CD4-positive, alpha-beta T cell treated with Interleukin-17A for 1 hour (primary cell): Measurements from ENCODE around the gene AFF2.

ENCODE experiments used
- DNase-seq: peaks from one replicate; pipeline ENCODE4 v3.0.0-alpha.2; 2020

The AFF2 gene

DNA sequence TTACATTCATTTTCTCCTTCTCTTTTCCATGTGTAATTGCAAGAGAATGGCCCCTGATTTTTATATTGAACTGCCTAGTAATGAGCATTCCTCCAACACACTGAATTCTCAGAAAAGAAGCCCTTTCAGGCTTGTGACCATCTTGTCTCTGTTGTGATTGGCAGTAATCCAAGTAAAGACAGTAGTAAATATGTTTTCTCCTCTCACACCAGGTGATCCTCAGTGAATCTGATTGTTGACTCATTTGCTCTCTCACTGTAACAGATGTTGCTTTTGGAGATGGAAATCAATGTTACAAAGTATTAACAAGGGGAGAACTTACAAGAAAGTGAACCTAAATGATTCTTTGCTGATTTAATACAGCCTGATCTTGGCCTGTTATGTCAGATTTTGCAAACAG, 271.0 kb downstream of the AFF2 start:
- DNase-seq = no peak

DNA sequence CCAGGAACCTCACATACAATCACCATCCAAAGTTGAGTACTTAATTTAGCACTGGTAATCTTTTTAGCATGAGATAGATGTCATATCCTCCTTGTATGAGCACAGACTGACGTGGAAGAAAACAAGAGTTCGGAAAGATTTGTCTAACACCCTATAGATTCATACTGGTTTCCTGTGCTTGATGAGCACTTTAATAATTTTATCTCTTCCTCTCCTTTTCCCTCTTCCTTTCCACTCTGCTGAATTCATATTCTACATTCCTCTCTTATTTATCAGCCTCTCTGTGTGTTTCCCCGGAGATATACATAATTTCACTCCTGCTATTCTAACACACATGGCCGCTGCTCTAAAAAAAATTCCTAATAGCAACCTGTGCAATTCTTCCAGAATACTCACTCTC, 273.9 kb downstream of the AFF2 start:
- DNase-seq = no peak

GRCh38 chrX:148784137-148784536, 283.7 kb downstream of the AFF2 start:
- DNase-seq = no peak

- DNase-seq = no peak
Observed at GRCh38 chrX:148784856-148785255, 284.4 kb downstream of the AFF2 start.

GRCh38 chrX:148785256-148785655, 284.8 kb downstream of the AFF2 start:
- DNase-seq = no peak

- no peak for DNase-seq
Observed at GRCh38 chrX:148788449-148788848, 288.0 kb downstream of the AFF2 start.

GRCh38 chrX:148794350-148794749, 293.9 kb downstream of the AFF2 start:
- no peak for DNase-seq

- no peak for DNase-seq
Observed at GRCh38 chrX:148804579-148805355, 304.4 kb downstream of the AFF2 start.

GRCh38 chrX:148806145-148806870, 305.9 kb downstream of the AFF2 start:
- DNase-seq = no peak

DNA sequence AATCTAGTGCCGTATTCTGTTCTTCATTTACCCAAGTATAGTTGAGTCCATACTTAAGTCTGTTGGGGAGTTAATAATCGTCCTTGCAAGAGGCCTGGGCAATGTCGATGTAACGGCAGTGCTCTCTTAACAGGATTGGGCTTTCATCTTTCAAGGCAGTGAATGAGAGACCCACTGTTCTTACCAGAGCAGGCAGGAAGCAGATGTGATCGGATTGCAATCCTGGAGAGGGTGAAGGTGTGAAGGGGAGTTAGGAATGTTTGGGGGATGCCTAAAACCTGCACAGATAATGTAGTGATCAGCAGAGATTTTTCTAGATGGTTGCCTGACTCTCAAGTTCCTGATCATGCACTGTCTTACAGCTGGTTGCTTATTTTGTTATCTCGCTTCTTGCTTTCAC, 308.4 kb downstream of the AFF2 start:
- DNase-seq = no peak

GRCh38 chrX:148811236-148811635, 310.8 kb downstream of the AFF2 start:
- no peak for DNase-seq

- no peak for DNase-seq
Observed at GRCh38 chrX:148813422-148813821, 313.0 kb downstream of the AFF2 start.

DNA sequence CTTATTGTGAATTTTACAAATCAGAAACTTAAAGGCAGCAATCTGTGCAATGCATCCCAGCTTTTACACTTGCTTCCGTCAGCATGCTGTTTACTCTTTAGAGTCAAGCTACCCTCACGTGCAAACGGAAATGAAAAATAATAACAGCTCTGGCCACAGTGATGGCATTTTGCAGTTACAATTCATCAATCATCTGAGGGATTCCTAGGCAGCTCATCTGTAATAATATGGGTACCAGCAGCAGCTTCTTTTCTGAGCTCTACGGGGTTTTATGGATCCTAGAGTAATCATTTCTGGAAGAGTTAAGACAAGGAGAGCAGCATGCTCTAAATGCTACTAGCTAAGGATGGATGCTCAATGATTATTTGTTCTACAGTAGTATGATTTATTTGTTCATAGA, 313.6 kb downstream of the AFF2 start:
- no peak for DNase-seq

DNA sequence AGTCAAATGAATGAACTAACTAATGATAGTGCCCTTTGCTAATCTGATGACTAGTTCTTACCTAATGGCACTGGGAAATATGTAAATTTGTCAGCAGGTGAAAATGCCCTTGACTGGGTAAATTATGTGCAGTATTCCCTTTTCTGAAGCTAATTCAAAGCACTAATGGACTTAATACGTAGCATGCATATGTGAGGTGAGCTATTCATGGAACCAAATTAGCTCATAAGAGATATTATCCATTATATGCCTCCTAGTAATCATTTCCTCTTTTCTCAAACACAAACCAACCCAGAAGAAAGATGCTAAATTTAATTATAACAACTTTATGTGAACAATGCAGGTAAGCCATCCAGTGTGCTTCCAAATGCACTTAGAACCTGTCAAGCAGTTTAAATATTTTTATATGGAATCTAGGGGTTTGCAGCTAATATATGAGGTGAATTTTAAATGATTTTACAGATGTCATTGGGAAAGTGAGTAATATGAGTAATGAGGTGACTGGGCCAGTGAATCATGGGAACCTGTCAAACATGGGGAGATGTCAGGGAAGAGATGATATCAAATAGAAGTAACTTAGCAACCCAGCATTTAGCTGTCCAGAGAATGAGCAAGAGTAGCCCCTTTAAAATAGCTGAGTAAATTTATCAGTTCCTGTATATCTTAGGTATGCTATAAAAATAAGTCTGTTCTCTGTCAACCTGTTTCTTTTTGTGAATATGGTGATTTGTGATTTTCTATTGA, 315.0 kb downstream of the AFF2 start:
- no peak for DNase-seq

DNA sequence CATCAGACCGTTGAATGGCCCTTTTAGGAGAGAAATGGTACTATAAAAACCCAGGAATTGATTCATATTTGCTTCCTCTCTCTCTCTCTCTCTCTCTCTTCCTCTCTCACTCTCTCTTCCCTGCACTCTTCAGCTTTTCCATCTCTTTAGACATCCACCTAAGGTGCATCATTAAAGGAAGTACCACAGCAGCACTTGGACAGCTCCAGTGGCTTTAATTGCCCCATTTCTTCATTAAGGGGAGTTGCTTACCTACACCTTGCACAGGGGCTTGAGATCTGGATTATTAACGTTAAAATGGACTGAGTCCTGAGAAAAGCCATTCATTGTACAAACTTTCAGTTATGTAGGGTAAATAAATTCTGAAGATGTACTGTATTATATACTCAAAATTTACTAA, 323.6 kb downstream of the AFF2 start:
- no peak for DNase-seq

- no peak for DNase-seq
Observed at GRCh38 chrX:148825696-148826095, 325.3 kb downstream of the AFF2 start.

- no peak for DNase-seq
Observed at GRCh38 chrX:148836741-148837140, 336.3 kb downstream of the AFF2 start.

GRCh38 chrX:148850631-148851030, 350.2 kb downstream of the AFF2 start:
- DNase-seq = no peak

DNA sequence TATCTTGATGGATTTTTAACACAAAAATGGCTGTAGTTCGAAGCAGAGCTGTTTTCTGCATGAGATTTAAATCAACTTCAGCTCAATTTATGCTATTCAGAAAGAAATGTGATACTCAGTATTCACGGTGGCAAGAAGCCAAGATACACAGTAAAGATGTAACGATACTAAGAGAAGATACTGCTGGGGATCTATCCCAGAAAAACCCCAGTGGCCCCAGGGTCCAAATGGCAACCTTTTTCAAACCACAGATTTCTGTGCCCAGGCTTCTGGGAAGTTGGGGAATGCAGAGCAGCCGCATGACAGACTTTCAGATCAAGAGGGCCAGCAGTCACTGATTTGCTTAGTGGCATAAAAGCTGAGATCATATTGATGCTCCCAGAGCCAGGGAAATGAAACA, 353.9 kb downstream of the AFF2 start:
- no peak for DNase-seq

- DNase-seq = no peak
Observed at GRCh38 chrX:148856505-148856904, 356.1 kb downstream of the AFF2 start.

DNA sequence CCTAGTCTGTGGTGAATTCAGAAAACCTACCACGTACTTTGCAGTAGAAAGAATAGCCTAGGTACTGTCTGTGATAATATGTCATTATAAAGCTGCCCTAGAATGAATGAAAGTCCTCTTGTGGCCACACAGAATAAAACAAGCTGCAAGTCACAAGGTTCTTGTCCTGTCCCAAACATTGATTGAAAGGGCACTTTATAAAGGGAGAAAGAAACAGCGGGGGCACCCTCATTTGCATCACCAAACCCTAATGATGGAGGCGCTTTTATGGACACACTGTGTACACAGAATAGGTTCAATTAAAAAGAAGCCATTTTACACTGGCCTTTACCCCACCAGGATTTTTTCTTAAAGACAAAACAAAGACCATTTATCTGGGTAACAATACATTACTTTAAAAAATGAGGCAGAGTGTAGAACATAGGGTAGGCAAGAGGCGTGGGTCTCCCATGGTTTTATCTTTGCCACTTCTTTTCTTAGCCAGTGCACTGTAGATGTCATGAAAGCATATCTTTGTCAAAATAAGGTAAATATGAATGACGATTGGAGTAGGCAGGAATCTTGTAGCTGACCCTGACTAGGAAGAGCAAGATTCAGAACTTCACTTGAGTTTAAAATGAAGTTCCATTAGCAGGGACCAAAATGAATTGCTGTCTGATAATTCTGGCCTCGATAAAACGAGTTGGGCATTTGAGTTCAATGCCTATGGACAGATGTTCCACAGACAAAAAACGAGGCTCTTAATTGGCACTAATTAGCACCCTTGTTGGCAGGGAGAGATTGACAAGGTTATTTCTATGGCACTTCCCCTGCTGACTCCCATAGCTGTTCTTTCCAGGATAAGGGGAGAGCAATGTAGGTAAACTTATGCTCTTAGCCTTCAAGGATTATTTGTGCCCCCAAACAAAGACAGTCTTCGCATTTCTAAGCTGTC, 365.1 kb downstream of the AFF2 start:
- no peak for DNase-seq

DNA sequence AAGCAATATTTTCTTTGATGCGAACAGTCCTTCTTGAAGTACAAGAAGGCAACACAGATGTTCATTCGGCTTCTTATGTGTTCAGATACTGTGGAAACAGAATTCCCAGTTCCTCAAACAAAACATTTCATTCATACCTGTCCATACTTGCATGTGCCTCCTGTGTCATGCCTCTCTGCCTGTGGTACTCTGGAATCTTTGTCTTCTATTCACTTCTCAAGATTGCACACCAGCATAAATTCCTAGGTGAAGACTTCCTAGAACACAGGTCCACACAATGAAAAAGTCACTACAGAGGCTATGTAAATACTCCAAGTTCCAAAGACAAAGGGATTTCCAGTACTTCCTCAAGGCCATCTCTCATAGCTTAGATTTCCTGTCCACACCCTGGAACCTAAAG, 367.2 kb downstream of the AFF2 start:
- no peak for DNase-seq
